Superior temporal gyrus (tissue), 1 donor: Measurements from ENCODE around the gene NDUFAF8.

Source experiments
- DNase-seq: peaks from one replicate; pipeline ENCODE4 v3.0.0-alpha.2; 2016; ENCODE audit errors: extremely low spot score

The NDUFAF8 gene

GRCh38 chr17:81238490-81238814 is 666 bp upstream of the NDUFAF8 start:
- no peak for DNase-seq

- DNase-seq: no peak
Measured at GRCh38 chr17:81239714-81240555, 817 bp downstream of the NDUFAF8 start.

- DNase-seq: no peak
Measured at GRCh38 chr17:81240761-81241160, 1.6 kb downstream of the NDUFAF8 start.

GRCh38 chr17:81241203-81241602 is 2.1 kb downstream of the NDUFAF8 start:
- no peak for DNase-seq

- DNase-seq: no peak
Measured at GRCh38 chr17:81241648-81242420, 2.7 kb downstream of the NDUFAF8 start.

- no peak for DNase-seq
Measured at GRCh38 chr17:81242421-81243332, 3.6 kb downstream of the NDUFAF8 start.

GRCh38 chr17:81243333-81243664 is 4.2 kb downstream of the NDUFAF8 start:
- DNase-seq: no peak

- DNase-seq: no peak
Measured at GRCh38 chr17:81244358-81245023, 5.4 kb downstream of the NDUFAF8 start.

GRCh38 chr17:81245024-81245664 is 6.0 kb downstream of the NDUFAF8 start:
- DNase-seq: no peak

GRCh38 chr17:81245665-81246342 is 6.7 kb downstream of the NDUFAF8 start:
- DNase-seq: no peak

GRCh38 chr17:81246343-81246670 is 7.2 kb downstream of the NDUFAF8 start:
- no peak for DNase-seq

GRCh38 chr17:81246679-81247338 is 7.7 kb downstream of the NDUFAF8 start:
- DNase-seq: no peak

- DNase-seq: no peak
Measured at GRCh38 chr17:81247339-81247990, 8.3 kb downstream of the NDUFAF8 start.

- no peak for DNase-seq
Measured at GRCh38 chr17:81248649-81249048, 9.5 kb downstream of the NDUFAF8 start.

- DNase-seq: no peak
Measured at GRCh38 chr17:81249223-81250040, 10.3 kb downstream of the NDUFAF8 start.

GRCh38 chr17:81250286-81251093 is 11.4 kb downstream of the NDUFAF8 start:
- DNase-seq: no peak

GRCh38 chr17:81251094-81251708 is 12.1 kb downstream of the NDUFAF8 start:
- no peak for DNase-seq
